GM19193 (cell line): ENCODE data around the gene GGT5.

ENCODE experiments used
- POLR2A ChIP-seq: IDR thresholded peaks from 4 replicates; pipeline ENCODE4 v1.6.1; 2011; ENCODE audit not compliant: insufficient read depth, insufficient read length; ENCODE audit errors: extremely low read depth

Gene GGT5

GRCh38 chr22:24235315-24235714 is 9.6 kb downstream of the GGT5 start:
- TF ChIP-seq POLR2A = no peak

- no peak for TF ChIP-seq POLR2A
Observed at GRCh38 chr22:24233816-24234215, 11.1 kb downstream of the GGT5 start.

GRCh38 chr22:24233235-24233634 is 11.6 kb downstream of the GGT5 start:
- no peak for TF ChIP-seq POLR2A

GRCh38 chr22:24232725-24233124 is 12.2 kb downstream of the GGT5 start:
- TF ChIP-seq POLR2A = no peak

GRCh38 chr22:24232124-24232523 is 12.8 kb downstream of the GGT5 start:
- no peak for TF ChIP-seq POLR2A

- TF ChIP-seq POLR2A = no peak
Observed at GRCh38 chr22:24231706-24232105, 13.2 kb downstream of the GGT5 start.

GRCh38 chr22:24230911-24231656 is 13.8 kb downstream of the GGT5 start:
- no peak for TF ChIP-seq POLR2A

- no peak for TF ChIP-seq POLR2A
Observed at GRCh38 chr22:24225951-24226350, 18.9 kb downstream of the GGT5 start.

- no peak for TF ChIP-seq POLR2A
Observed at GRCh38 chr22:24225044-24225601, 19.8 kb downstream of the GGT5 start.

- TF ChIP-seq POLR2A = no peak
Observed at GRCh38 chr22:24224468-24224867, 20.4 kb downstream of the GGT5 start.

- no peak for TF ChIP-seq POLR2A
Observed at GRCh38 chr22:24219750-24220149, 25.1 kb downstream of the GGT5 start.

- TF ChIP-seq POLR2A = no peak
Observed at GRCh38 chr22:24217384-24217783, 27.5 kb downstream of the GGT5 start.

- TF ChIP-seq POLR2A = no peak
Observed at GRCh38 chr22:24216541-24217209, 28.2 kb downstream of the GGT5 start.

- no peak for TF ChIP-seq POLR2A
Observed at GRCh38 chr22:24214467-24215285, 30.2 kb downstream of the GGT5 start.

GRCh38 chr22:24209687-24210086 is 35.2 kb downstream of the GGT5 start:
- TF ChIP-seq POLR2A = no peak
